KOPT-K1 (cell line): ENCODE measurements around the gene VASH1.
"Not testable (repeated sequence)": the region's sequence is repeated elsewhere in the genome, so short reads cannot be mapped to it uniquely, and the experiment has no call there.

Experiments
- H3K27ac ChIP-seq: fragments of 200-600 bp; sonication (generic); 2 replicates; pipeline ENCODE4 v1.5.1; 2016; ENCODE audit warnings: antibody characterized with exemption, mild to moderate bottlenecking, low read depth, low read length; ENCODE audit not compliant: poor library complexity, severe bottlenecking
- H3K36me3 ChIP-seq: fragments of 200-600 bp; sonication (generic); 2 replicates; pipeline ENCODE4 v1.5.1; 2017; ENCODE audit warnings: antibody characterized with exemption, mild to moderate bottlenecking, low read length, moderate library complexity; ENCODE audit not compliant: insufficient read depth
- H3K9me3 ChIP-seq: fragments of 200-600 bp; sonication (generic); 2 replicates; pipeline ENCODE4 v1.5.1; 2017; ENCODE audit warnings: antibody characterized with exemption, low read length, mild to moderate bottlenecking; ENCODE audit not compliant: insufficient read depth, poor library complexity, severe bottlenecking

VASH1 gene

DNA sequence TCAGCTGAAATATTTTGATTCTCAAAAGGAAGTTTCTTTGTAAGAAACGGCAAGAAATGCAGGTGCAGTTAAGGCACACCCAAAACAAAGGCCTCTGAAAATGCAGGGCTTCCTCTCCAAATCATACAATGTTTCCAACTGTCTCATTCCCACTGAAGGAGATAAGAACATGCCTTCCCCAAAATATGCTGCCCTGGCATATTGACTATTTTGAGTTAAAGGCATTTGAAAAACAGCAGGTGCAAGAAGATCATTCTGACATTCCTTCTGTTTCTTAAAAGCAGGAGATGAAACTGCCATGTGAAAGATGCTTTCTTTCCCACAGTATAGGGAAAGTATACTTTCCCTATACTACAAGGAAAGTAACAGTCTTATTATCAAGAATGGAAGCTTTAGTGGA, 33.4 kb upstream of the VASH1 start:
- Histone ChIP-seq H3K36me3 (no peaks in the 10 kb centered on the region), H3K9me3 (no peaks in the 10 kb centered on the region), H3K27ac (no peak overlapping the region)

DNA sequence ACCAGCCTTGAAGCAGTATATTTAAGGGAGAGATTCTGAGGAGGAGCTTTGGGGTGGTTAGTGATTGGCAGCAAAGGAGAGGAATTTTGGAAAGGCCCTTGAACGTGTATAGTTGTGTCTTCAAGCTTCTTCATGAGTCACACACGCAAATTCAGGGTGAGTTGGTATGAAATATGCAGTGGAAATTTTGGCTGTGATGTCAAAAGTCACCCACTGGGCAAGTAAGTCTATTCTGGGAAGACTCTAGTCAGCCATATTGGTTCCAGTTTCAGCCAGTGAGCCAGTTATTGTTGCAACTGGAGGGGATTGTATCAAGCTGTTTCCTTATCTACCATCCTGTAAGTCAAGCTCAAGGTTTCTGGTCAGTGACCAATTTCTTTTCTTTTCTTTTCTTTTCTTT, 32.0 kb upstream of the VASH1 start:
- no peaks in the 10 kb centered on the region for H3K36me3 ChIP-seq
- H3K27ac ChIP-seq, result no peak overlapping the region
- H3K9me3 ChIP-seq, result no peaks in the 10 kb centered on the region

DNA sequence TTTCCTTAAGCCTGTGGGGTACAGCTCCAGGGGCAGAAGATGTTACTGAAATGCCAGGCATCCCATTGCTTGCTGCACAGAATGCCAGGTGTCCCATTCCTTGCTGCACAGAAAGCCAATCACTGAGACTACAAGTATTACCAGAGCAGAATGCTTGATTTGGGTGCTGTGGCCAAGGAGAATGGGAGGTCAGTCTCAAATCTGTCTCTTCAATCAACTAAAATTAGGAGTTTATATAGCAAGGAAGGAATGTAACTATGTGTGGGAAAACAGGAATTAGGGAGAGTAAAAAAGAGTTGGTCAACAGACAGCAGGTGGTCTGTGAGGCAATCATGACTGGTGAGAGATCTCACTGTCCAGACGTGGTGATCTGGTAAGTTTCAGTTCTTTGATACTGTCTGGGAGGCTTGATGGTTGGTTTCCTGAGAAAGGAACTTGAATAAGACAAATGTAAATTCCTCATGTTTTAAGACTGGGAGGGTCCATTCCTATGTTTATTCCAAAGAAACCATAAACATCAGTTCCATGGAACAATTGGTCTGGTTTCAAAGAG, 31.2 kb upstream of the VASH1 start:
- H3K9me3 ChIP-seq, result no peaks in the 10 kb centered on the region
- no peaks in the 10 kb centered on the region for H3K36me3 ChIP-seq
- no peak overlapping the region for H3K27ac ChIP-seq

DNA sequence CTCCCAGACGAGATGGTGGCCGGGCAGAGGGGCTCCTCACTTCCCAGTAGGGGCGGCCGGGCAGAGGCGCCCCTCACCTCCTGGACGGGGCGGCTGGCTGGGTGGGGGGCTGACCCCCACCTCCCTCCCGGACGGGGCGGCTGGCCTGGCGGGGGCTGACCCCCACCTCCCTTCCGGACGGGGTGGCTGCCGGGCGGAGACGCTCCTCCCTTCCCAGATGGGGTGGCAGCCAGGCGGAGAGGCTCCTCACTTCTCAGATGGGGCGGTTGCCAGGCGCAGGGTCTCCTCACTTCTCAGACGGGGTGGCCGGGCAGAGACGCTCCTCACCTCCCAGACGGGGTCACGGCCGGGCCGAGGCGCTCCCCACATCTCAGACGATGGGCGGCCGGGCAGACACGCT, 26.8 kb upstream of the VASH1 start:
- not testable (repeated sequence) for H3K9me3 ChIP-seq, H3K27ac ChIP-seq, H3K36me3 ChIP-seq

DNA sequence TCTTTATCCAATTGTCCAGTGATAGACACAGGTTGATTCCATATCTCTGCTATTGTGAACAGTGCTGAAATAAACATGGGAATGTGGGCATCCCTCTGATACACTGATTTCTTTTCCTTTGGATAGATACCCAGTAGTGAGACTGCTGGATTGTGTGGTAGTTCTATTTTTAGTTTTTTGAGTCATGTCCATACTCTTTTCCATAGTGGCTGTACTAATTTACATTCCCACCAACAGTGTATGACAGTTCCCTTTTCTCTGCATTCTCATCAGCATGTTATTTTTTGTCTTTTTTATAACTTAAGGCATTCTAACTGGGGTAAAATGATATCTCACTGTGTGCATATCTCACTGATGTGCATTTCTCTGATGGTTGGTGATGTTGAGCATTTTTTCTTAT, 24.8 kb upstream of the VASH1 start:
- no peaks in the 10 kb centered on the region for H3K36me3 ChIP-seq
- H3K9me3 ChIP-seq, result peaks cover 25% of the 10 kb centered on the region
- no peak overlapping the region for H3K27ac ChIP-seq

DNA sequence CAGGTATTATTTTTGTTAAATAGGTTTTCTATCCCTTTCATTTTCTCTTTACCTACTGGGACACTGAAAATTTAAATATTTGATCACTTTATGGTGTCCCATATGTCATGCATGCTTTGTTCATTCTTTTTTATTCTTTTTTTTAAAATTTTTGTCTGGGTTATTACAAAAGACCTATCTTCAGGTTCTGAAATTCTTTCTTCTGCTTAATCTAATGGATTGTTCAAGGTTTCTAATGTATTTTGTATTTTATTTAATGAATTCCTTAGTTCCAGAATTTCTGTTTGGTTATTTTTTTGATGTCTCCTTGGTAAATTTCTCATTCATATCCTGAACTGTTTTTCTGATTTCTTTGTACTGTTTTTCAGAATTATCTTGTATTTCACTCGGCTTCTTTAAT, 20.2 kb upstream of the VASH1 start:
- no peaks in the 10 kb centered on the region for H3K36me3 ChIP-seq
- H3K9me3 ChIP-seq, result peaks cover 44% of the 10 kb centered on the region
- H3K27ac ChIP-seq, result no peak overlapping the region

DNA sequence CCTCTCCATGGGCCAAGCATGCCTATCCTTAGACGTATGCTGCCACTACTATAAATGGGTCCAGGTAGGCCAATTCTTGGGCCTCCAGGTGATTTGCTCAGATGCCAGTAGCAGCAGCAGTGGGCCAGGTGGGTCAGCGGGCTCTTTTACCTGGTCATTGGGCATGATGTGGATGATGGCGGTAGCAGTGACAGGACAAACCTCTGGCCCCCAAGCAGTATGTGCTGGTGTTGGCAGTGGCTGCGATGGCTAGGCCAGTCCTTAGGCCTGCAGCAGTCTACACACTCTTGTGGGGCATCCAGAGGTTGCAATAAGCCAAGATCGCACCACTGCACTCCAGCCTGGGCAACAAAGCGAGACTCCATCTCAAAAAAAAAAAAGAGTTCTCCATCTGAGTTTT, 19.1 kb upstream of the VASH1 start:
- Histone ChIP-seq H3K36me3 (no peaks in the 10 kb centered on the region), H3K9me3 (peaks cover 44% of the 10 kb centered on the region), H3K27ac (no peak overlapping the region)

DNA sequence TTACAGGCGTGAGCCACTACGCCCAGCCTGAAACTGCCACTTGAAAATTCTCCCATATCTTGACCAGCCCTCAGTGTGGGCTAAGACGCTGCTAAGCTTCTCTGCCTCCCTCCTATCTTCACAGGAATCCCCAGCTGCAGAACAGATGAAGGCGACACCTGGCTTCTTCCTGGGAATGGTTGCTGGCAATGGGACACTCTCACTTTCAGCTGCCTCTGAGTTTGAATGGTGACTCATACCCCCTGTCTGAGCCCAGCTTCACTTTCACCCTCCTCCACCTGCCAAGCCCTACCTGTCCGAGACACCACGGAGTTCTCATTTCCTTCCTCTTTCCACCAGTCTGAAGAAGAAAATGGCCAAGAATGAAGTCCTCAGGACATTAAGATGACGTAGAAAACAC, 18.3 kb upstream of the VASH1 start:
- Histone ChIP-seq H3K36me3 (no peaks in the 10 kb centered on the region), H3K27ac (no peak overlapping the region), H3K9me3 (peaks cover 44% of the 10 kb centered on the region)

DNA sequence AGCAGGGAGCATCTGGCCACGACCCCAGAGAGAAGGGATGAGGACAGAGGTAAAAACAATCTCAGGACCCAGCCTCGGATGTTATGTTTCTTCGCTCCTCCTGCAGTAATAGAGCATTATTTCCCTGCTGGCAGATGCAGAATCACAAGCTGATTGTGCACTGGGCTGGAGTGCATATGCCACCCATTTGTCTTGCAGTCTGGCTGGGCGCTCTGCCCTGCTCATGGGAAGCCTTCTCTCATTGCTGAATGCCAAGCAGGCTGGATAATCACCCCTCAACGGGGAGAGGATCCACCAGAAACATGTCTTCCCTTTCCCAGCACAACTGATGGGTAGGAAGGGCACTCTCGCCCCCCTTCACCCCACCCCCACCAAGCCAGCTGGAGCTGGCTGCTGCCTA, 8.5 kb upstream of the VASH1 start:
- no peaks in the 10 kb centered on the region for H3K36me3 ChIP-seq
- no peak overlapping the region for H3K27ac ChIP-seq
- no peaks in the 10 kb centered on the region for H3K9me3 ChIP-seq

DNA sequence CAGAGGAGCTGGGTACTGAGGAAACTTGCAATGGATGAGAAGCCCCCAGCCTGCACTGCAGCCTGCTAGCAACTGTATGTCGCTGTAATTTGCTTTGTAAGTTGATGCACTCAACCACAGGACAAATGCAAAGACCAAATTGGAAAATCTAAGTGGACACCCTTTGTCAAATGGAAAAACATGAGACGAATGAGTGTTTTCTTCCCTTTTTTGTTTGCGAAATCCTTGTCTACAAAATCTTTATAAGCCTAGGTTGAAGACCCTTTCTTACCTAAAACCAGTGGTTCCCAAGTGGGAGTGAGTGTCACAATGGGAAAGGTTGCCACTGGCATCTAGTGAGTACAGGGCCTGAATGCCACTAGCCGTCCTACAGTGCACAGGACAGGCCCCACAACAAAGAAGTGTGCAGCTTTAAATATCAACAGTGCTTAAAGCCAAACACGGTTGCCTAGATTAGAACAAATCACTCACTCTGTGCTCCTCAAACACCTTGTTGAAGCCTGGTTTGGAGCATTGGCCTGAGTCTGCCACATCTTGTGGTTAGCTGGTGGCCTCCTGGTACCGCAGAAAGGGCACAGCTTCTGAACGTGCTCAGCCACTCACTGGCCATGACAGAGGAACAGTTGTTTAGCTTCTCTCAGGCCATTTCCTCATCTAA, 7.6 kb upstream of the VASH1 start:
- Histone ChIP-seq H3K36me3 (no peaks in the 10 kb centered on the region), H3K9me3 (no peaks in the 10 kb centered on the region)

DNA sequence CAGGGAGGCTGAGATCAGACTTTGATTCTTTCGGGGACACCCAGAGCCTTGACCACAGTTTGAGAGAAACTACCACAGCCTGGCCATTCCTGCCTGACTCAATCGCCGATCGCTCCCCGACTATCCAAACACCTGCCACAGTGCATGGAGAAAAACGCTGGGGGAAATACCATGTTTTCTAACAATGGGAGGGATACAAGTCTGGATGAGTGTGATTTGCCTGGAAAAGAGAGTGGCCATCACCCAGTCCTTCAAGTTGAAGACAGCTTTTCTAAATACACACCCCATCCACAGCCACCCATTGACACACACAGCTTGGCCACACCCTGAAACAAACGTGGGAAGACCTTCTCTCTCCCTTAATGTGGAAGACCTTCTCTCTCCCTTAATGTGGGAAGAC, 6.7 kb upstream of the VASH1 start:
- Histone ChIP-seq H3K9me3 (no peaks in the 10 kb centered on the region), H3K36me3 (no peaks in the 10 kb centered on the region), H3K27ac (no peak overlapping the region)

More for the DNA sequence above, 7.6 kb upstream of the VASH1 start:
- H3K27ac ChIP-seq, result no peak overlapping the region

DNA sequence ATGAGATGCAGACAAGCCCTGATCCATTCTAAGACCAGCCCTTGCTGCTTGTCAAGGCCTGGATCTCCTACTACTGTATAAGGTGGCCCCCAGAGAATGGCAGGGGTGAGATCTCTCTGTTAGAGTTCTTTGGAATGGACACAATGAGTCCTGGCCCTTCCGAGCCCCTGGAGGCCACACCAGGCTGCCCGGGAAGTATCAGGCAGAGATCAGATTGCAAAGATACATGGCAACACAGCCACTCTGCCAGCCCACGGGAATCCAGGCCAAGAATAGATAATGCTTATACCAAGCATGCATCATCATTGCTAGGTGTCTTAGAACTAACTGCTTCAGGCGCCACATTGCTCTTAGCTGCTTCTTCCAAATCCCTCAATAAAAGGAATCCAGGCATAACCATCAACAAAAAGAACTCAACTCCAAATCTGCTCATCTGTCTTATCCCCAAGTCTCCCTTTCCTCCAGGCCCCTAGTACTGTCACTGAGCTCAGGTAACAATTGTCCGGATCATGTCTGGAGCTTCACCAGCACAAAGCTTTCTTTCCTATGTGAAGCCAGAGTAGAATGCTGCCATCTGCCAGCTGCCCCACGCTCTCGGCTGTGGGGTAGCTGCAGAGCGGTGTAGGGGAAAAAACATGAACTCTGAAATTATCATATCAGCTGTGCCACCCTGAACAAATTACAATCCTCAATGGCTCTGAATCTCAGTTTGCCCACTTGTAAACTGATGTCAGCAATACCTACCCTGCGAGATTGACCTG, 5.5 kb upstream of the VASH1 start:
- no peak overlapping the region for H3K27ac ChIP-seq

DNA sequence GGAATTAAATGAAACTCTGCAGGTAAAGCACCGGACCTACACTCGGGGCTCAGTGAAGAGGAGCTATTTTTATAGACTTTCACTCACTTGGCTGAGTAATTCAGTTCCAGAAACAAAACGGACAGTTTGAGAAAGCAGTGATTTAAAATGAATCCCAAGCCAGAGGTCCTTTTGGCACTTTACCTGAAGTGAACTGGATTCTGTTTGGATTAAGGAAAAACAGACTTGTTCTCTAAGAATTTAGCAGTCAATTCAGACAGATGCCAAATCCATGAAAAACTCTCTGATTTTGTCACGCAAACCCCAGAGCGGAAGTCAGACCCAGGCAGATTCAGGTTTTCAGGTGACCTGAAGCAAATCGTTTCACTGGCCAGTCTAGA, 4.9 kb upstream of the VASH1 start:
- Histone ChIP-seq H3K36me3 (no peaks in the 10 kb centered on the region), H3K9me3 (no peaks in the 10 kb centered on the region), H3K27ac (no peak overlapping the region)

More for the DNA sequence above, 5.5 kb upstream of the VASH1 start:
- no peaks in the 10 kb centered on the region for H3K36me3 ChIP-seq
- H3K9me3 ChIP-seq, result no peaks in the 10 kb centered on the region

DNA sequence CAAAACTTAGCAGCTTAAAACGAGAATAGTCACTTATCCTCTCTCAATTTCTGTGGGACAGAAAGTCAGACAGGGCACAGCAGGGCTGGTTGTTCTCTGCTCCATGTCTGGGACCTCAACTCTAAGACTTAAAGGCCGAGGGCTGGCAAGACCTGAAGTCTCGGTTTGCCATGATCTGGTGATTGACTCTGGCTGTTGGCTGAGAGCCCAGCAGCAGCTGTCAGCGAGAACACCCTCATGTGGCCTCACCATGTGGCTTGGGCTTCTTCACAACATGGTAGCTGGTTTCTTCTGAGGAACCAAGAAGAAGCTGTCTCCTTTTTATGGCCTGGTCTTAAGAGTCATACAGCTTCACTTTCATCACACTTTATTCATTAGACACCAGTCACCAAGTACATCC, 1.7 kb upstream of the VASH1 start:
- H3K36me3 ChIP-seq, result no peaks in the 10 kb centered on the region
- no peak overlapping the region for H3K27ac ChIP-seq
- peaks cover 7% of the 10 kb centered on the region for H3K9me3 ChIP-seq

DNA sequence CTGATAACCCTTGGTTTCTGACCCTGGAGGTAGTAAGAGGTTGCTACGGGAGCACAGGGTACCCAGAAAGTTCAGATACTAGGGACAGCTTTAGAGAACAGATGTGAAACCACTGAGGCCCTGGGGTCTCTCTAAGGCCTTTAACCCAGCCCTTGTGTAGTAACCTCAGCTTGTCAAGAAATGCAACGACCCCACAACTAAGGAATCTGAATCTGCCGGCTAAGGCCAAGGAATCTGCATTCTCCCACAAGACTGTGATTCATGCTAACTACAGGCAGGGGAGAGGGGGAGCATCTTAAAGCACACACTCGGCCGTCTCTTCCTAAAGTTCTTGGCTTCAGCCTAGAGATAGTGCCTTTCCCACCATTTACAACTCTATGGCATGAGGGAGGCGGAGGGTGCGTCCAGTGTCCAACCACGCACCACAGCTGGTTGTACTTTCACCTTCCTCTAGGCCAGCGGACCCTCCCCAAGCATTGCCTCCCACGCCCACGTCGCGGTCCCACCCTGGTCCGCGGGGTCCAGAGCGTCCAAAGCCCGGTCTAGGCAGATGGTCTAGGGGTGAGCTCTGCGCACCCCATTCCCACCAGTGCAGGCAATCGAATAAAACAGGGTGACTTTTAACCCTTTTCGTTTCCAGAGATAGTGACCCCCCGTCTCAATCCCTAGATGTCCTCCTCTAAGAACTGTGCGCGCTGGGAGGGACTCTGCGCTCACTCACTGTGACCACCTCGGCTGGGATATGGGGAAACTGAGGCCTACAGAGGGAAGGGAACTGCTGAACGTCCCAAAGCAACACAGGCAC, 735 bp upstream of the VASH1 start:
- no peaks in the 10 kb centered on the region for H3K36me3 ChIP-seq
- H3K9me3 ChIP-seq, result peaks cover 7% of the 10 kb centered on the region
- H3K27ac ChIP-seq, result no peak overlapping the region
